Uterus (tissue), 2 donors: ENCODE measurements around the gene SPDYE4.

ENCODE experiments used
- POLR2A ChIP-seq, 2 donors: fragments of 450-650 bp; IDR thresholded peaks; one replicate each; pipeline ENCODE4 v1.6.1; 2016; ENCODE audit warnings: antibody characterized with exemption in 2 of 2, mild to moderate bottlenecking in 1 of 2, moderate library complexity in 1 of 2
- TF ChIP-seq, protein P1 (sequence below), 4 experiments: fragments of 200-600 bp in 2 of 4; fragments of 450-650 bp in 2 of 4; sonication (generic) in 2 of 4; IDR thresholded peaks; one replicate each; pipeline ENCODE4 v1.5.1; 2016 to 2019; ENCODE audit warnings: antibody characterized with exemption in 4 of 4, mild to moderate bottlenecking in 2 of 4, moderate library complexity in 1 of 4

- TF ChIP-seq, protein P1, sequence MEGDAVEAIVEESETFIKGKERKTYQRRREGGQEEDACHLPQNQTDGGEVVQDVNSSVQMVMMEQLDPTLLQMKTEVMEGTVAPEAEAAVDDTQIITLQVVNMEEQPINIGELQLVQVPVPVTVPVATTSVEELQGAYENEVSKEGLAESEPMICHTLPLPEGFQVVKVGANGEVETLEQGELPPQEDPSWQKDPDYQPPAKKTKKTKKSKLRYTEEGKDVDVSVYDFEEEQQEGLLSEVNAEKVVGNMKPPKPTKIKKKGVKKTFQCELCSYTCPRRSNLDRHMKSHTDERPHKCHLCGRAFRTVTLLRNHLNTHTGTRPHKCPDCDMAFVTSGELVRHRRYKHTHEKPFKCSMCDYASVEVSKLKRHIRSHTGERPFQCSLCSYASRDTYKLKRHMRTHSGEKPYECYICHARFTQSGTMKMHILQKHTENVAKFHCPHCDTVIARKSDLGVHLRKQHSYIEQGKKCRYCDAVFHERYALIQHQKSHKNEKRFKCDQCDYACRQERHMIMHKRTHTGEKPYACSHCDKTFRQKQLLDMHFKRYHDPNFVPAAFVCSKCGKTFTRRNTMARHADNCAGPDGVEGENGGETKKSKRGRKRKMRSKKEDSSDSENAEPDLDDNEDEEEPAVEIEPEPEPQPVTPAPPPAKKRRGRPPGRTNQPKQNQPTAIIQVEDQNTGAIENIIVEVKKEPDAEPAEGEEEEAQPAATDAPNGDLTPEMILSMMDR (IDR thresholded peaks at IDR 0.05), result no peak
- no peak for TF ChIP-seq POLR2A (IDR thresholded peaks at IDR 0.05)
These were observed 23.5 kb downstream of the SPDYE4 start for GRCh38 chr17:8734876-8735275.
